H4 (cell line): ENCODE measurements around the gene TDRD7. TPM values are rescaled to one million over a fixed set of nuclear protein-coding genes. Genes with fewer than 3 reads are reported as not detected.

Experiments used
- DNase-seq: peaks from one replicate; pipeline ENCODE4 v3.0.0-alpha.2; 2015; ENCODE audit warnings: low spot score
- total RNA-seq: library from RNA; depleted of rRNA; stranded (reverse); fragments of >200 nt; shearing (Covaris generic); gene quantifications from 2 replicates; pipeline ENCODE4 v1.2.3, GENCODE V29; 2014

The TDRD7 gene
- total RNA-seq, 1 experiment from 2014 or later: 15.8 TPM

GRCh38 chr9:97387936-97388684 is 23.8 kb upstream of the TDRD7 start:
- no peak for DNase-seq

GRCh38 chr9:97388721-97389238 is 23.1 kb upstream of the TDRD7 start:
- no peak for DNase-seq

GRCh38 chr9:97389249-97389648 is 22.6 kb upstream of the TDRD7 start:
- no peak for DNase-seq

- no peak for DNase-seq
Measured at GRCh38 chr9:97390791-97391406, 21.0 kb upstream of the TDRD7 start.

GRCh38 chr9:97394881-97395280 is 17.0 kb upstream of the TDRD7 start:
- no peak for DNase-seq

GRCh38 chr9:97395745-97396144 is 16.2 kb upstream of the TDRD7 start:
- no peak for DNase-seq

GRCh38 chr9:97396256-97396655 is 15.6 kb upstream of the TDRD7 start:
- DNase-seq: no peak

- no peak for DNase-seq
Measured at GRCh38 chr9:97397220-97397619, 14.7 kb upstream of the TDRD7 start.

- peak; percentile 72 for DNase-seq
Measured at GRCh38 chr9:97398999-97399758, 12.7 kb upstream of the TDRD7 start.

- no peak for DNase-seq
Measured at GRCh38 chr9:97403746-97404316, 8.1 kb upstream of the TDRD7 start.

- DNase-seq: no peak
Measured at GRCh38 chr9:97405551-97405950, 6.3 kb upstream of the TDRD7 start.

- DNase-seq: no peak
Measured at GRCh38 chr9:97406620-97407177, 5.2 kb upstream of the TDRD7 start.

- DNase-seq: no peak
Measured at GRCh38 chr9:97408562-97408961, 3.3 kb upstream of the TDRD7 start.

- no peak for DNase-seq
Measured at GRCh38 chr9:97411440-97411788, 482 bp upstream of the TDRD7 start.

GRCh38 chr9:97412626-97413385 is 910 bp downstream of the TDRD7 start:
- DNase-seq: no peak

- DNase-seq: no peak
Measured at GRCh38 chr9:97413462-97413861, 1.6 kb downstream of the TDRD7 start.

GRCh38 chr9:97415146-97415545 is 3.2 kb downstream of the TDRD7 start:
- no peak for DNase-seq

- no peak for DNase-seq
Measured at GRCh38 chr9:97418880-97419279, 7.0 kb downstream of the TDRD7 start.

GRCh38 chr9:97419309-97419867 is 7.5 kb downstream of the TDRD7 start:
- no peak for DNase-seq

- DNase-seq: no peak
Measured at GRCh38 chr9:97425336-97425972, 13.6 kb downstream of the TDRD7 start.

- no peak for DNase-seq
Measured at GRCh38 chr9:97425973-97426336, 14.1 kb downstream of the TDRD7 start.
